PC-9 (cell line): ENCODE results near the gene AP1B1. TPM values are rescaled to one million over a fixed set of nuclear protein-coding genes. Genes with fewer than 3 reads are reported as not detected.

Experiments
- BruUV-seq: library from RNA; stranded (reverse); fragments of 400-500 nt; replicated peaks from 2 replicates; lab custom pipeline; 2021; lab: Mats Ljungman, UMichigan
- CTCF ChIA-PET: fragments of 300-600 bp; sonication (Branson Sonifier 250); formaldehyde crosslinking; loops from one replicate; lab custom pipeline; 2022; ENCODE audit warnings: antibody characterized with exemption; lab: Charles Lee
- POLR2A ChIA-PET: fragments of 300-600 bp; sonication (Branson Sonifier 250); formaldehyde crosslinking; loops from one replicate; lab custom pipeline; 2022; ENCODE audit warnings: antibody characterized with exemption; ENCODE audit not compliant: unreplicated experiment; lab: Charles Lee
- DNase-seq, 2 experiments: peaks; one replicate each; pipeline versions ENCODE4 v3.0.0 to v3.0.0-alpha.2; 2015 to 2022; ENCODE audit warnings: mixed read lengths in 1 of 2
- H2AFZ ChIP-seq: fragments of 200-600 bp; sonication (generic); 2 replicates; pipeline ENCODE4 v1.8.1; 2017; ENCODE audit warnings: antibody characterized with exemption
- H3F3A ChIP-seq: fragments of 200-600 bp; sonication (generic); 2 replicates; pipeline ENCODE4 v1.8.1; 2017; ENCODE audit warnings: antibody characterized with exemption, mild to moderate bottlenecking, low read depth; ENCODE audit not compliant: insufficient read depth
- H3K27ac ChIP-seq: fragments of 200-600 bp; sonication (generic); 2 replicates; pipeline ENCODE4 v1.6.1; 2016; ENCODE audit warnings: mixed run types
- H3K27me3 ChIP-seq: fragments of 200-600 bp; sonication (generic); 2 replicates; pipeline ENCODE4 v1.6.1; 2016; ENCODE audit warnings: low read depth, mixed run types; ENCODE audit not compliant: insufficient read depth
- H3K36me3 ChIP-seq: fragments of 200-600 bp; sonication (generic); 2 replicates; pipeline ENCODE4 v1.6.1; 2016; ENCODE audit warnings: low read depth, mixed run types
- H3K4me1 ChIP-seq: fragments of 200-600 bp; sonication (generic); replicated peaks from 2 replicates; pipeline ENCODE4 v1.6.1; 2016; ENCODE audit warnings: mixed run types; ENCODE audit not compliant: insufficient read depth
- H3K4me2 ChIP-seq: fragments of 200-600 bp; sonication (generic); 2 replicates; pipeline ENCODE4 v1.6.1; 2017; ENCODE audit warnings: mixed run types
- H3K4me3 ChIP-seq: fragments of 200-600 bp; sonication (generic); 2 replicates; pipeline ENCODE4 v1.6.1; 2016; ENCODE audit warnings: mixed run types
- H3K79me2 ChIP-seq: fragments of 200-600 bp; sonication (generic); 2 replicates; pipeline ENCODE4 v1.6.1; 2017; ENCODE audit warnings: low read depth, mixed run types
- H3K9me2 ChIP-seq: fragments of 200-600 bp; sonication (generic); 2 replicates; pipeline ENCODE4 v1.8.1; 2017; ENCODE audit warnings: mild to moderate bottlenecking; ENCODE audit not compliant: insufficient read depth
- H3K9me3 ChIP-seq: fragments of 200-600 bp; sonication (generic); 2 replicates; pipeline ENCODE4 v1.8.1; 2016; ENCODE audit warnings: low read depth; ENCODE audit not compliant: insufficient read depth
- H4K20me1 ChIP-seq: fragments of 200-600 bp; sonication (generic); 2 replicates; pipeline ENCODE4 v1.8.1; 2017; ENCODE audit not compliant: insufficient read depth
- EZH2 ChIP-seq: fragments of 200-600 bp; sonication (generic); IDR thresholded peaks from 2 replicates; pipeline ENCODE4 v1.8.0; 2017; ENCODE audit warnings: antibody characterized with exemption, low read depth
- intact Hi-C: fragments of 100-400 bp; cut with micrococcal nuclease; formaldehyde crosslinking; loops from one replicate; pipeline ENCODE4 v1.10.0; 2022; ENCODE audit not compliant: unreplicated experiment
- total RNA-seq: library from RNA; stranded (reverse); gene quantifications from 2 replicates; pipeline ENCODE4 v1.2.3, GENCODE V29; 2021
- TF ChIP-seq, protein P1 (sequence below): fragments of 200-600 bp; sonication (generic); conservative IDR thresholded peaks from 2 replicates; pipeline ENCODE4 v1.6.1; 2017; ENCODE audit warnings: mixed run types, antibody characterized with exemption, mild to moderate bottlenecking, moderate library complexity

The AP1B1 gene
- total RNA-seq, 1 experiment from 2014 or later = 50.8 TPM

DNA sequence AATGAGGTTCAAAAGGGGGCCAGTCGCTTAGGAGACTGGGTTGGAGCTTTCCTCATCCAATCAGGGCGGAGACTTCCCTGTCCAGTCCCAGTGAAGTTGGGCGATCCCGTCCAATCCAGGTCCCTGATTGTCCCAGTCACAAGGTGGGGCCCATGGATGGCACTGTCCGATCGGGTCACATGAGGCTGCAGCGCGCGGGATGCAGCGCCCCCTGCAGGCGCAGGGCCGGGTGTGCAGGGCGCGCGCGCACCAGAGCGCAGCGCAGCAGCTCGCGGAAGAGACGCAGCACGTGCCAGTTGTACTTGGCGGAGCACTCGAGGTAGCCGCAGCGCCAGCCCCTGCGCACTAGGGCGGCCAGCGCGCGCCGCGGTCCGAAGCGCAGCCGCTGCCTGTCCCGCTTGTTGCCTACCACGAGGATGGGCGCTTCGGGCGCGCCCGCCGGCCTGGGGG lies 75.2 kb downstream of the AP1B1 start:
- no peak overlapping the region for H3K27ac ChIP-seq
- H3K4me1 ChIP-seq = peaks cover 23% of the 10 kb centered on the region
- no peaks in the 10 kb centered on the region for H3K9me2 ChIP-seq
- intact Hi-C loops = no loop called here
- ChIA-PET POLR2A (no interaction called here), CTCF (no interaction called here)
- no peaks in the 10 kb centered on the region for H3K27me3 ChIP-seq
- H3K9me3 ChIP-seq = no peaks in the 10 kb centered on the region
- H3K4me3 ChIP-seq = no peak overlapping the region
- H3K4me2 ChIP-seq = no peak overlapping the region
- H3K36me3 ChIP-seq = no peaks in the 10 kb centered on the region
- no peaks in the 10 kb centered on the region for H3K79me2 ChIP-seq
- no peak for DNase-seq
- no peaks in the 10 kb centered on the region for H4K20me1 ChIP-seq
- no peak overlapping the region for H2AFZ ChIP-seq
- no TSS peak for BruUV-seq
- peaks cover 16% of the 10 kb centered on the region; the same call in 1 of the 2 replicates for H3F3A ChIP-seq
- no peak for TF ChIP-seq EZH2
- TF ChIP-seq, protein P1, sequence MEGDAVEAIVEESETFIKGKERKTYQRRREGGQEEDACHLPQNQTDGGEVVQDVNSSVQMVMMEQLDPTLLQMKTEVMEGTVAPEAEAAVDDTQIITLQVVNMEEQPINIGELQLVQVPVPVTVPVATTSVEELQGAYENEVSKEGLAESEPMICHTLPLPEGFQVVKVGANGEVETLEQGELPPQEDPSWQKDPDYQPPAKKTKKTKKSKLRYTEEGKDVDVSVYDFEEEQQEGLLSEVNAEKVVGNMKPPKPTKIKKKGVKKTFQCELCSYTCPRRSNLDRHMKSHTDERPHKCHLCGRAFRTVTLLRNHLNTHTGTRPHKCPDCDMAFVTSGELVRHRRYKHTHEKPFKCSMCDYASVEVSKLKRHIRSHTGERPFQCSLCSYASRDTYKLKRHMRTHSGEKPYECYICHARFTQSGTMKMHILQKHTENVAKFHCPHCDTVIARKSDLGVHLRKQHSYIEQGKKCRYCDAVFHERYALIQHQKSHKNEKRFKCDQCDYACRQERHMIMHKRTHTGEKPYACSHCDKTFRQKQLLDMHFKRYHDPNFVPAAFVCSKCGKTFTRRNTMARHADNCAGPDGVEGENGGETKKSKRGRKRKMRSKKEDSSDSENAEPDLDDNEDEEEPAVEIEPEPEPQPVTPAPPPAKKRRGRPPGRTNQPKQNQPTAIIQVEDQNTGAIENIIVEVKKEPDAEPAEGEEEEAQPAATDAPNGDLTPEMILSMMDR = no peak; the same call in 1 of the 2 replicates

GRCh38 chr22:29312218-29313125 lies 75.9 kb downstream of the AP1B1 start:
- peaks cover 27% of the 10 kb centered on the region for H3K4me1 ChIP-seq
- no peak overlapping the region for H3K4me3 ChIP-seq
- CTCF ChIA-PET = no interaction called here
- H3K36me3 ChIP-seq = no peaks in the 10 kb centered on the region
- no peaks in the 10 kb centered on the region for H3K9me2 ChIP-seq
- no peaks in the 10 kb centered on the region for H3K9me3 ChIP-seq
- H3K27ac ChIP-seq = no peak overlapping the region
- 0 out of 2 replicates have a peak, but pooled peaks cover 5% of the 10 kb centered on the region for H3K79me2 ChIP-seq
- intact Hi-C loops = no loop called here
- no peak for DNase-seq
- H2AFZ ChIP-seq = no peak overlapping the region
- no peak overlapping the region for H3K4me2 ChIP-seq
- POLR2A ChIA-PET = interaction anchor here (0.6 kb wide), 1 partner anchor 8 kb away, joined by 3 read pairs; no protein-coding TSS in a partner anchor
- no peak for TF ChIP-seq EZH2
- TF ChIP-seq, protein P1 = no peak
- H4K20me1 ChIP-seq = no peaks in the 10 kb centered on the region
- no peaks in the 10 kb centered on the region for H3K27me3 ChIP-seq
- H3F3A ChIP-seq = peaks cover 16% of the 10 kb centered on the region; the same call in 1 of the 2 replicates
- BruUV-seq = no TSS peak

- POLR2A ChIA-PET = interaction anchor here (0.6 kb wide), 1 partner anchor 9 kb away, joined by 3 read pairs; no protein-coding TSS in a partner anchor
- Histone ChIP-seq H2AFZ (no peak overlapping the region), H3K27me3 (no peaks in the 10 kb centered on the region), H3K36me3 (no peaks in the 10 kb centered on the region), H3F3A (peaks cover 16% of the 10 kb centered on the region; the same call in 1 of the 2 replicates), H3K79me2 (0 out of 2 replicates have a peak, but pooled peaks cover 7% of the 10 kb centered on the region), H3K4me2 (peak overlapping the region; percentile 31; the same call in 1 of the 2 replicates), H3K4me3 (no peak overlapping the region), H3K9me2 (no peaks in the 10 kb centered on the region), H3K27ac (no peak overlapping the region), H3K9me3 (no peaks in the 10 kb centered on the region), H4K20me1 (no peaks in the 10 kb centered on the region), H3K4me1 (peaks cover 28% of the 10 kb centered on the region)
- CTCF ChIA-PET = no interaction called here
- no peak for DNase-seq
- no peak for TF ChIP-seq EZH2
- TF ChIP-seq, protein P1 = no peak
- intact Hi-C loops = loop anchor here (1.0 kb wide), 1 partner anchor 33 kb away; no protein-coding TSS in a partner anchor
- no TSS peak for BruUV-seq
Measured at GRCh38 chr22:29311464-29312217, 76.7 kb downstream of the AP1B1 start.
